HCT116 (cell line): ENCODE measurements around the gene PNO1. TPM values are rescaled to one million over a fixed set of nuclear protein-coding genes. Genes with fewer than 3 reads are reported as not detected.

ENCODE experiments used
- ATAC-seq: fragments of 200-7000 bp; cut with Tn5 transposase; 2 replicates; pipeline ENCODE4 v1.9.1; 2020; ENCODE audit warnings: mild to moderate bottlenecking, moderate library complexity
- BruUV-seq: library from RNA; stranded (reverse); fragments of 400-500 nt; replicated peaks from 2 replicates; lab custom pipeline; 2021; lab: Mats Ljungman, UMichigan
- CTCF ChIA-PET: fragments of 300-600 bp; sonication (Branson Sonifier 250); formaldehyde crosslinking; loops from one replicate; lab custom pipeline; 2021; ENCODE audit warnings: antibody characterized with exemption; lab: Charles Lee
- POLR2A ChIA-PET: fragments of 300-600, 350-600 bp; sonication (Branson Sonifier 250); formaldehyde crosslinking; loops from one replicate; lab custom pipeline; 2021; ENCODE audit warnings: antibody characterized with exemption; lab: Charles Lee
- RAD21 ChIA-PET, 2 experiments: fragments of 300-600 bp; sonication (Branson Sonifier 250); formaldehyde crosslinking; loops; one replicate each; lab custom pipeline; 2023; ENCODE audit warnings: low total read pairs in 2 of 2; ENCODE audit not compliant: uncharacterized antibody in 2 of 2, unreplicated experiment in 2 of 2, low non-redundant PET in 1 of 2; lab: Charles Lee
- DNase-seq: peaks from one replicate; pipeline ENCODE4 v3.0.0-alpha.2; 2010; ENCODE audit warnings: low read depth, low spot score
- H2AFZ ChIP-seq: fragments of 200-600 bp; shearing (Covaris generic), sonication (generic); 2 replicates; pipeline ENCODE4 v1.6.1; 2017; ENCODE audit warnings: low read depth, mixed run types, mixed read lengths, antibody characterized with exemption, low read length; ENCODE audit not compliant: poor library complexity, severe bottlenecking
- H3K27ac ChIP-seq: 2 replicates; pipeline ENCODE4 v1.5.1; 2012; ENCODE audit warnings: low read depth, low read length
- H3K27me3 ChIP-seq: fragments of 200-600 bp; sonication (generic); 2 replicates; pipeline ENCODE4 v1.6.1; 2016; ENCODE audit warnings: mixed run types, low read length, mixed read lengths; ENCODE audit not compliant: insufficient read depth
- H3K36me3 ChIP-seq, 2 experiments: fragments of 200-500 bp in 1 of 2; fragments of 200-600 bp in 1 of 2; sonication (Bioruptor generic) in 1 of 2; sonication (generic) in 1 of 2; 2 replicates each; pipeline versions ENCODE4 v1.5.1 to v1.6.1; 2014 to 2016; ENCODE audit warnings: low read length in 2 of 2, inconsistent platforms in 1 of 2, mixed read lengths in 1 of 2, mixed run types in 1 of 2; ENCODE audit not compliant: insufficient read depth in 2 of 2, control insufficient read depth in 1 of 2
- H3K4me1 ChIP-seq, 2 experiments: fragments of 200-600 bp in 1 of 2; sonication (generic) in 1 of 2; 2 replicates each; pipeline versions ENCODE4 v1.5.1 to v1.6.1; 2012 to 2017; ENCODE audit warnings: low read length in 2 of 2, inconsistent platforms in 1 of 2, mild to moderate bottlenecking in 1 of 2, mixed read lengths in 1 of 2, mixed run types in 1 of 2, moderate library complexity in 1 of 2; ENCODE audit not compliant: insufficient read depth in 2 of 2, control insufficient read depth in 1 of 2
- H3K4me2 ChIP-seq: fragments of 200-600 bp; sonication (generic); 2 replicates; pipeline ENCODE4 v1.6.1; 2017; ENCODE audit warnings: mixed run types, low read length, mixed read lengths
- H3K4me3 ChIP-seq, 2 experiments: fragments of 200-600 bp in 1 of 2; sonication (generic) in 1 of 2; replicated peaks in 1 of 2; 2 replicates each; pipeline ENCODE4 v1.5.1; 2011 to 2016; ENCODE audit warnings: low read length in 2 of 2, control low read depth in 1 of 2, low read depth in 1 of 2, mild to moderate bottlenecking in 1 of 2, mixed read lengths in 1 of 2, mixed run types in 1 of 2
- H3K79me2 ChIP-seq: fragments of 200-600 bp; sonication (generic); 2 replicates; pipeline ENCODE4 v1.6.1; 2017; ENCODE audit warnings: mild to moderate bottlenecking, mixed run types, low read length, moderate library complexity, mixed read lengths; ENCODE audit not compliant: insufficient read depth
- H3K9ac ChIP-seq: fragments of 200-600 bp; sonication (generic); 2 replicates; pipeline ENCODE4 v1.6.1; 2016; ENCODE audit warnings: low read length, mixed read lengths
- H3K9me2 ChIP-seq: fragments of 200-600 bp; sonication (generic), shearing (Covaris generic); 2 replicates; pipeline ENCODE4 v1.6.1; 2017; ENCODE audit warnings: mixed run types, mild to moderate bottlenecking, moderate library complexity; ENCODE audit not compliant: insufficient read depth
- H3K9me3 ChIP-seq, 2 experiments: fragments of 200-500 bp in 1 of 2; fragments of 200-600 bp in 1 of 2; sonication (Bioruptor generic) in 1 of 2; sonication (generic) in 1 of 2; 2 replicates each; pipeline ENCODE4 v1.6.1; 2014 to 2017; ENCODE audit warnings: low read length in 2 of 2, mixed read lengths in 2 of 2, inconsistent platforms in 1 of 2, low read depth in 1 of 2, mild to moderate bottlenecking in 1 of 2, mixed run types in 1 of 2, moderate library complexity in 1 of 2; ENCODE audit not compliant: control insufficient read depth in 1 of 2, insufficient read depth in 1 of 2
- H4K20me1 ChIP-seq: fragments of 200-600 bp; sonication (generic), shearing (Covaris generic); 2 replicates; pipeline ENCODE4 v1.6.1; 2017; ENCODE audit warnings: mixed run types, mild to moderate bottlenecking, moderate library complexity; ENCODE audit not compliant: insufficient read depth
- CBX3 ChIP-seq: IDR thresholded peaks from 2 replicates; pipeline ENCODE4 v1.6.1; 2012; ENCODE audit warnings: low read depth
- CEBPB ChIP-seq: IDR thresholded peaks from 2 replicates; pipeline ENCODE4 v1.6.1; 2012; ENCODE audit warnings: low read depth
- EGR1 ChIP-seq: IDR thresholded peaks from 2 replicates; pipeline ENCODE4 v1.6.1; 2012; ENCODE audit warnings: low read depth
- ELF1 ChIP-seq: IDR thresholded peaks from 2 replicates; pipeline ENCODE4 v1.6.1; 2012; ENCODE audit warnings: low read depth, borderline replicate concordance
- EZH2 ChIP-seq: fragments of 200-600 bp; sonication (generic); IDR thresholded peaks from 2 replicates; pipeline ENCODE4 v1.6.1; 2017; ENCODE audit warnings: antibody characterized with exemption, mixed run types
- EZH2phosphoT487 ChIP-seq: fragments of 200-600 bp; IDR thresholded peaks from 2 replicates; pipeline ENCODE4 v1.6.1; 2018; ENCODE audit warnings: antibody characterized with exemption, borderline replicate concordance
- JUND ChIP-seq: IDR thresholded peaks from 2 replicates; pipeline ENCODE4 v1.6.1; 2012
- SP1 ChIP-seq: IDR thresholded peaks from 2 replicates; pipeline ENCODE4 v1.6.1; 2012; ENCODE audit warnings: low read depth
- SRF ChIP-seq: IDR thresholded peaks from 2 replicates; pipeline ENCODE4 v1.6.1; 2012; ENCODE audit warnings: low read depth
- TCF7L2 ChIP-seq: IDR thresholded peaks from 2 replicates; pipeline ENCODE4 v1.7.0; 2011; ENCODE audit warnings: borderline replicate concordance, inconsistent platforms; ENCODE audit not compliant: insufficient read depth, insufficient read length; ENCODE audit errors: extremely low read depth
- ZFX ChIP-seq: fragments of 450-650 bp; IDR thresholded peaks from 2 replicates; pipeline ENCODE4 v1.6.1; 2017
- intact Hi-C: fragments of 100-400 bp; cut with micrococcal nuclease; formaldehyde crosslinking; loops from 2 replicates; pipeline ENCODE4 v1.10.0; 2022
- total RNA-seq: library from RNA; stranded (reverse); gene quantifications from one replicate; pipeline ENCODE4 v1.2.1, GENCODE V29; 2021; ENCODE audit not compliant: unreplicated experiment
- TF ChIP-seq, protein P1 (sequence below): IDR thresholded peaks from 2 replicates; pipeline ENCODE4 v1.6.1; 2011; ENCODE audit warnings: mild to moderate bottlenecking, low read length, moderate library complexity; ENCODE audit not compliant: insufficient replicate concordance; ENCODE audit errors: extremely low read depth
- TF ChIP-seq, protein P2 (sequence below): IDR thresholded peaks from 2 replicates; pipeline ENCODE4 v1.6.1; 2012
- TF ChIP-seq, protein P3 (sequence below): IDR thresholded peaks from 2 replicates; pipeline ENCODE4 v1.6.1; 2012; ENCODE audit warnings: low read depth
- TF ChIP-seq, protein P4 (sequence below): IDR thresholded peaks from 2 replicates; pipeline ENCODE4 v1.6.1; 2012

The PNO1 gene
- total RNA-seq, 1 experiment from 2014 or later = 23.3 TPM

DNA sequence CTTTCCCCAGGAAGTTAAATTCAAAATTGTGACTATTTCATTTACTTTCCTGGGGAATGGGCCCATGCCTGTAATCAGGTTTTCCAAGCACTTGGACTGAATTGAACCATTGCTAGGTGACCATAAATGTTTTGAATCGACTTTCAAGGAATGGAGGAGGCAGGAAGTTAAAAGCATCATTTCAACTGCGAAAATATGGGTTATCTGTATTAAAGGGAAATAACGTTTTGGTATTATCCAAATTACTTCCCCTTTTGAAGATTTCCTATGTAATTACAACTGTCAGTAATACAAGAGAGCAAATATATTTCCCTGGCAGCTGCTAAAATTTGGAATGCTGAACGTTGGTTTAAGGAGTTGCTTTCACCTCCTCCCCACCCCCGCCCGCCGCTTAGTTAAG is 19.0 kb downstream of the PNO1 start:
- H3K27ac ChIP-seq = no peak overlapping the region
- no peaks in the 10 kb centered on the region for H3K9me3 ChIP-seq
- H3K4me2 ChIP-seq = no peak overlapping the region
- H2AFZ ChIP-seq = no peak overlapping the region
- no peak for TF ChIP-seq EZH2
- no peak for TF ChIP-seq CBX3
- no peak for TF ChIP-seq EGR1
- no peak for TF ChIP-seq ZFX
- TF ChIP-seq SRF = no peak
- TF ChIP-seq CEBPB = no peak
- TF ChIP-seq, protein P1, sequence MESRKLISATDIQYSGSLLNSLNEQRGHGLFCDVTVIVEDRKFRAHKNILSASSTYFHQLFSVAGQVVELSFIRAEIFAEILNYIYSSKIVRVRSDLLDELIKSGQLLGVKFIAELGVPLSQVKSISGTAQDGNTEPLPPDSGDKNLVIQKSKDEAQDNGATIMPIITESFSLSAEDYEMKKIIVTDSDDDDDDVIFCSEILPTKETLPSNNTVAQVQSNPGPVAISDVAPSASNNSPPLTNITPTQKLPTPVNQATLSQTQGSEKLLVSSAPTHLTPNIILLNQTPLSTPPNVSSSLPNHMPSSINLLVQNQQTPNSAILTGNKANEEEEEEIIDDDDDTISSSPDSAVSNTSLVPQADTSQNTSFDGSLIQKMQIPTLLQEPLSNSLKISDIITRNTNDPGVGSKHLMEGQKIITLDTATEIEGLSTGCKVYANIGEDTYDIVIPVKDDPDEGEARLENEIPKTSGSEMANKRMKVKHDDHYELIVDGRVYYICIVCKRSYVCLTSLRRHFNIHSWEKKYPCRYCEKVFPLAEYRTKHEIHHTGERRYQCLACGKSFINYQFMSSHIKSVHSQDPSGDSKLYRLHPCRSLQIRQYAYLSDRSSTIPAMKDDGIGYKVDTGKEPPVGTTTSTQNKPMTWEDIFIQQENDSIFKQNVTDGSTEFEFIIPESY = no peak
- TF ChIP-seq SP1 = no peak
- TF ChIP-seq ELF1 = no peak
- TF ChIP-seq, protein P2, sequence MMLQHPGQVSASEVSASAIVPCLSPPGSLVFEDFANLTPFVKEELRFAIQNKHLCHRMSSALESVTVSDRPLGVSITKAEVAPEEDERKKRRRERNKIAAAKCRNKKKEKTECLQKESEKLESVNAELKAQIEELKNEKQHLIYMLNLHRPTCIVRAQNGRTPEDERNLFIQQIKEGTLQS = no peak
- TF ChIP-seq TCF7L2 = no peak
- TF ChIP-seq JUND = no peak
- TF ChIP-seq, protein P3, sequence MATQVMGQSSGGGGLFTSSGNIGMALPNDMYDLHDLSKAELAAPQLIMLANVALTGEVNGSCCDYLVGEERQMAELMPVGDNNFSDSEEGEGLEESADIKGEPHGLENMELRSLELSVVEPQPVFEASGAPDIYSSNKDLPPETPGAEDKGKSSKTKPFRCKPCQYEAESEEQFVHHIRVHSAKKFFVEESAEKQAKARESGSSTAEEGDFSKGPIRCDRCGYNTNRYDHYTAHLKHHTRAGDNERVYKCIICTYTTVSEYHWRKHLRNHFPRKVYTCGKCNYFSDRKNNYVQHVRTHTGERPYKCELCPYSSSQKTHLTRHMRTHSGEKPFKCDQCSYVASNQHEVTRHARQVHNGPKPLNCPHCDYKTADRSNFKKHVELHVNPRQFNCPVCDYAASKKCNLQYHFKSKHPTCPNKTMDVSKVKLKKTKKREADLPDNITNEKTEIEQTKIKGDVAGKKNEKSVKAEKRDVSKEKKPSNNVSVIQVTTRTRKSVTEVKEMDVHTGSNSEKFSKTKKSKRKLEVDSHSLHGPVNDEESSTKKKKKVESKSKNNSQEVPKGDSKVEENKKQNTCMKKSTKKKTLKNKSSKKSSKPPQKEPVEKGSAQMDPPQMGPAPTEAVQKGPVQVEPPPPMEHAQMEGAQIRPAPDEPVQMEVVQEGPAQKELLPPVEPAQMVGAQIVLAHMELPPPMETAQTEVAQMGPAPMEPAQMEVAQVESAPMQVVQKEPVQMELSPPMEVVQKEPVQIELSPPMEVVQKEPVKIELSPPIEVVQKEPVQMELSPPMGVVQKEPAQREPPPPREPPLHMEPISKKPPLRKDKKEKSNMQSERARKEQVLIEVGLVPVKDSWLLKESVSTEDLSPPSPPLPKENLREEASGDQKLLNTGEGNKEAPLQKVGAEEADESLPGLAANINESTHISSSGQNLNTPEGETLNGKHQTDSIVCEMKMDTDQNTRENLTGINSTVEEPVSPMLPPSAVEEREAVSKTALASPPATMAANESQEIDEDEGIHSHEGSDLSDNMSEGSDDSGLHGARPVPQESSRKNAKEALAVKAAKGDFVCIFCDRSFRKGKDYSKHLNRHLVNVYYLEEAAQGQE = no peak
- no peak for TF ChIP-seq EZH2phosphoT487
- TF ChIP-seq, protein P4, sequence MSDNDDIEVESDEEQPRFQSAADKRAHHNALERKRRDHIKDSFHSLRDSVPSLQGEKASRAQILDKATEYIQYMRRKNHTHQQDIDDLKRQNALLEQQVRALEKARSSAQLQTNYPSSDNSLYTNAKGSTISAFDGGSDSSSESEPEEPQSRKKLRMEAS = no peak
- H3K9ac ChIP-seq = no peak overlapping the region
- no peaks in the 10 kb centered on the region for H3K9me2 ChIP-seq
- no TSS peak for BruUV-seq
- no peak overlapping the region for H3K4me3 ChIP-seq
- no peak for ATAC-seq
- no peaks in the 10 kb centered on the region for H3K27me3 ChIP-seq
- ChIA-PET RAD21 (no interaction called here), CTCF (no interaction called here), POLR2A (no interaction called here)
- intact Hi-C loops = no loop called here
- H3K4me1 ChIP-seq = no peaks in the 10 kb centered on the region
- peaks cover 6% of the 10 kb centered on the region; the same call in 1 of the 2 replicates for H4K20me1 ChIP-seq
- peaks cover 25% of the 10 kb centered on the region for H3K79me2 ChIP-seq
- DNase-seq = no peak
- peaks cover 15 to 35% of the 10 kb centered on the region in 2 experiments; a peak in 3 of 4 replicates for H3K36me3 ChIP-seq
